H1 (cell line): ENCODE results near the gene RAB39A. TPM values are rescaled to one million over a fixed set of nuclear protein-coding genes. Genes with fewer than 3 reads are reported as not detected.

Source experiments
- CTCF ChIA-PET: fragments of 300-600 bp; sonication (Branson Sonifier 250); formaldehyde crosslinking; loops from one replicate; lab custom pipeline; 2021; ENCODE audit not compliant: partially characterized antibody; lab: Charles Lee
- POLR2A ChIA-PET: fragments of 300-600 bp; sonication (Branson Sonifier 250); formaldehyde crosslinking; loops from one replicate; lab custom pipeline; 2021; ENCODE audit warnings: inconsistent platforms; ENCODE audit not compliant: partially characterized antibody; lab: Charles Lee
- DNase-seq, 2 experiments: peaks; one replicate each; pipeline versions ENCODE4 v3.0.0 to v3.0.0-alpha.2; 2010 to 2022; ENCODE audit warnings: low spot score in 2 of 2, low read depth in 1 of 2, mixed read lengths in 1 of 2
- FAIRE-seq: peaks from 2 replicates; lab custom pipeline; 2011; peaks lifted over from hg19 to GRCh38; lab: Jason Lieb, UNC
- H2AFZ ChIP-seq: 2 replicates; pipeline ENCODE4 v1.8.1; 2012; ENCODE audit warnings: low read length, inconsistent platforms
- H2AK5ac ChIP-seq: 2 replicates; pipeline ENCODE4 v1.6.1; 2013; ENCODE audit warnings: low read depth, low read length
- H2BK120ac ChIP-seq: replicated peaks from 2 replicates; pipeline ENCODE3; 2013; ENCODE audit warnings: low read depth, low read length, inconsistent platforms
- H2BK12ac ChIP-seq: 2 replicates; pipeline ENCODE4 v1.6.1; 2013; ENCODE audit warnings: low read depth, low read length
- H2BK15ac ChIP-seq: 2 replicates; pipeline ENCODE4 v1.6.1; 2013; ENCODE audit warnings: low read length
- H2BK20ac ChIP-seq: 2 replicates; pipeline ENCODE4 v1.6.1; 2013; ENCODE audit warnings: low read length
- H2BK5ac ChIP-seq: 2 replicates; pipeline ENCODE4 v1.6.1; 2013; ENCODE audit warnings: low read depth, low read length
- H3K14ac ChIP-seq: 2 replicates; pipeline ENCODE4 v1.6.1; 2013; ENCODE audit warnings: inconsistent platforms; ENCODE audit not compliant: insufficient read length
- H3K18ac ChIP-seq: 2 replicates; pipeline ENCODE4 v1.6.1; 2013; ENCODE audit warnings: low read length; ENCODE audit errors: extremely low read depth
- H3K23ac ChIP-seq: 2 replicates; pipeline ENCODE4 v1.6.1; 2013; ENCODE audit warnings: inconsistent platforms; ENCODE audit not compliant: insufficient read length
- H3K23me2 ChIP-seq: 2 replicates; pipeline ENCODE4 v1.6.1; 2013; ENCODE audit warnings: low read depth, low read length
- H3K27ac ChIP-seq: 2 replicates; pipeline ENCODE4 v1.6.1; 2011; ENCODE audit warnings: low read depth, low read length, inconsistent platforms
- H3K27me3 ChIP-seq, 4 experiments: replicated peaks in 1 of 4; 1 replicate in 1 of 4; 2 replicates in 3 of 4; pipeline versions ENCODE4 v1.6.1 to v1.8.1; 2011 to 2013; ENCODE audit warnings: low read length in 3 of 4, mild to moderate bottlenecking in 3 of 4, inconsistent platforms in 2 of 4, mixed read lengths in 2 of 4, moderate library complexity in 1 of 4; ENCODE audit not compliant: control insufficient read depth in 3 of 4, insufficient read depth in 3 of 4; ENCODE audit errors: extremely low read depth in 1 of 4
- H3K36me3 ChIP-seq, 4 experiments: 2 replicates each; pipeline versions ENCODE4 v1.6.1 to v1.8.1; 2011 to 2013; ENCODE audit warnings: mild to moderate bottlenecking in 4 of 4, low read length in 3 of 4, moderate library complexity in 2 of 4, control low read depth in 1 of 4, inconsistent platforms in 1 of 4; ENCODE audit not compliant: insufficient read depth in 4 of 4, control insufficient read depth in 2 of 4
- H3K4ac ChIP-seq: replicated peaks from 2 replicates; pipeline ENCODE3; 2013; ENCODE audit warnings: low read length, low read depth, mixed read lengths, inconsistent platforms; ENCODE audit not compliant: insufficient read length
- H3K4me1 ChIP-seq, 4 experiments: replicated peaks in 1 of 4; 1 replicate in 1 of 4; 2 replicates in 3 of 4; pipeline versions ENCODE4 v1.6.1 to v1.8.1; 2011 to 2013; ENCODE audit warnings: low read length in 3 of 4, inconsistent platforms in 2 of 4, mixed read lengths in 1 of 4; ENCODE audit not compliant: insufficient read depth in 4 of 4, control insufficient read depth in 3 of 4
- H3K4me2 ChIP-seq, 2 experiments: 2 replicates each; pipeline versions ENCODE4 v1.6.1 to v1.8.1; 2011 to 2013; ENCODE audit warnings: low read depth in 2 of 2, low read length in 2 of 2, control low read depth in 1 of 2, inconsistent platforms in 1 of 2, mild to moderate bottlenecking in 1 of 2; ENCODE audit not compliant: insufficient read depth in 1 of 2
- H3K4me3 ChIP-seq, 4 experiments: fragments of 200-600, 300-600 bp in 1 of 4; sonication (generic), shearing (Covaris generic), sonication (Bioruptor Twin) in 1 of 4; 2 replicates each; pipeline versions ENCODE4 v1.5.1 to v1.8.1; 2011 to 2016; ENCODE audit warnings: low read length in 4 of 4, low read depth in 3 of 4, control low read depth in 2 of 4, inconsistent platforms in 2 of 4, mild to moderate bottlenecking in 2 of 4, mixed read lengths in 1 of 4, moderate library complexity in 1 of 4; ENCODE audit not compliant: insufficient read depth in 2 of 4; ENCODE audit errors: extremely low read depth in 1 of 4
- H3K56ac ChIP-seq: replicated peaks from 2 replicates; pipeline ENCODE3; 2013; ENCODE audit warnings: low read depth, mild to moderate bottlenecking, mixed read lengths, low read length, inconsistent platforms; ENCODE audit not compliant: insufficient read length
- H3K79me1 ChIP-seq: 2 replicates; pipeline ENCODE4 v1.6.1; 2013; ENCODE audit warnings: low read depth, low read length, control low read depth
- H3K79me2 ChIP-seq, 2 experiments: 2 replicates each; pipeline versions ENCODE4 v1.6.1 to v1.8.1; 2012 to 2013; ENCODE audit warnings: low read length in 2 of 2, mild to moderate bottlenecking in 2 of 2, inconsistent platforms in 1 of 2; ENCODE audit not compliant: insufficient read depth in 2 of 2, control insufficient read depth in 1 of 2
- H3K9ac ChIP-seq, 4 experiments: replicated peaks in 1 of 4; 1 replicate in 1 of 4; 2 replicates in 3 of 4; pipeline versions ENCODE4 v1.6.1 to v1.8.1; 2011 to 2013; ENCODE audit warnings: low read depth in 3 of 4, low read length in 3 of 4, control low read depth in 2 of 4, mild to moderate bottlenecking in 2 of 4, moderate library complexity in 2 of 4, inconsistent platforms in 1 of 4; ENCODE audit errors: extremely low read depth in 1 of 4
- H3K9me3 ChIP-seq, 2 experiments: 2 replicates each; pipeline versions ENCODE4 v1.6.1 to v1.8.1; 2012 to 2013; ENCODE audit warnings: mild to moderate bottlenecking in 2 of 2, moderate library complexity in 2 of 2, control low read depth in 1 of 2, inconsistent platforms in 1 of 2, low read depth in 1 of 2, low read length in 1 of 2, mixed read lengths in 1 of 2; ENCODE audit not compliant: insufficient read depth in 2 of 2
- H4K20me1 ChIP-seq, 2 experiments: replicated peaks in 1 of 2; 2 replicates each; pipeline versions ENCODE3 to v1.8.1; 2011 to 2013; ENCODE audit warnings: inconsistent platforms in 2 of 2, low read length in 2 of 2, mild to moderate bottlenecking in 1 of 2; ENCODE audit not compliant: insufficient read depth in 2 of 2, control insufficient read depth in 1 of 2
- H4K5ac ChIP-seq: 2 replicates; pipeline ENCODE4 v1.6.1; 2013; ENCODE audit warnings: low read length, low read depth, mixed read lengths, inconsistent platforms; ENCODE audit not compliant: insufficient read length
- H4K8ac ChIP-seq: 2 replicates; pipeline ENCODE4 v1.8.0; 2013; ENCODE audit warnings: mild to moderate bottlenecking, moderate library complexity, low read length, inconsistent platforms; ENCODE audit not compliant: insufficient read depth; ENCODE audit errors: extremely low read depth
- H4K91ac ChIP-seq: replicated peaks from 2 replicates; pipeline ENCODE3; 2013; ENCODE audit warnings: low read length, mixed read lengths, inconsistent platforms; ENCODE audit not compliant: insufficient read length
- BCL11A ChIP-seq, 2 experiments: IDR thresholded peaks; one replicate each; pipeline ENCODE4 v1.6.1; 2011; ENCODE audit warnings: low read depth in 2 of 2, low read length in 2 of 2, mild to moderate bottlenecking in 2 of 2
- FOSL1 ChIP-seq: IDR thresholded peaks from 2 replicates; pipeline ENCODE4 v1.6.1; 2011; ENCODE audit warnings: mild to moderate bottlenecking, low read depth, low read length, moderate library complexity; ENCODE audit not compliant: insufficient read depth
- GABPA ChIP-seq: IDR thresholded peaks from 2 replicates; pipeline ENCODE4 v1.6.1; 2011; ENCODE audit warnings: mild to moderate bottlenecking, low read length, moderate library complexity, borderline replicate concordance; ENCODE audit not compliant: insufficient read depth
- JUN ChIP-seq: IDR thresholded peaks from 2 replicates; pipeline ENCODE4 v1.6.1; 2011; ENCODE audit warnings: low read depth, mild to moderate bottlenecking, improper control_type of control experiment, low read length
- PHF8 ChIP-seq: fragments of 200-600 bp; sonication (generic); conservative IDR thresholded peaks from 2 replicates; pipeline ENCODE4 v1.7.1; 2012; ENCODE audit warnings: low read depth, mild to moderate bottlenecking, inconsistent platforms, low read length, moderate library complexity
- RFX5 ChIP-seq: IDR thresholded peaks from 2 replicates; pipeline ENCODE4 v1.6.1; 2011; ENCODE audit warnings: low read depth, low read length, improper control_type of control experiment, borderline replicate concordance
- SP2 ChIP-seq: IDR thresholded peaks from 2 replicates; pipeline ENCODE4 v1.6.1; 2012; ENCODE audit warnings: mild to moderate bottlenecking, low read length, inconsistent platforms
- TBP ChIP-seq: IDR thresholded peaks from 2 replicates; pipeline ENCODE4 v1.6.1; 2011; ENCODE audit warnings: low read depth, low read length, improper control_type of control experiment
- WGBS, 2 experiments: shearing (Covaris generic) in 1 of 2; methylation state at CpG; one replicate each; pipeline versions ENCODE4 v1.1.6 to v1.1.7; 2013 to 2015; ENCODE audit warnings: low lambda C conversion rate in 2 of 2, mixed read lengths in 2 of 2, inconsistent platforms in 1 of 2, low coverage in 1 of 2, missing lambda C conversion rate in 1 of 2; ENCODE audit not compliant: insufficient replicate concordance in 2 of 2, insufficient coverage in 1 of 2, insufficient read length in 1 of 2; ENCODE audit errors: extremely low coverage in 1 of 2, missing lambda C conversion rate in 1 of 2; 5-methylcytosine and 5-hydroxymethylcytosine counted together
- polyA plus RNA-seq, 7 experiments: library from polyadenylated mRNA; depleted of rRNA in 3 of 7; stranded (reverse) in 5 of 7; unstranded in 2 of 7; fragments of >200 nt in 5 of 7; fragments of 200-250 nt in 2 of 7; gene quantifications; 1 replicate in 5 of 7; 2 replicates in 1 of 7; 4 replicates in 1 of 7; pipeline versions ENCODE4 v1.2.1 to v1.2.3, GENCODE V29; 2011 to 2013; ENCODE audit warnings: missing spikeins in 2 of 7, mixed read lengths in 2 of 7
- total RNA-seq: library from RNA; stranded (reverse); fragmentation: NEBNext Ultra II Directional; extraction: Animal tissue kit (Norgen Biotek cat#: 25700); gene quantifications from 2 replicates; pipeline ENCODE4 v1.2.1, GENCODE V29; 2021
- TF ChIP-seq, protein P1 (sequence below): IDR thresholded peaks from 2 replicates; pipeline ENCODE4 v1.6.1; 2011; ENCODE audit warnings: low read length, improper control_type of control experiment
- TF ChIP-seq, protein P2 (sequence below): IDR thresholded peaks from 2 replicates; pipeline ENCODE4 v1.6.1; 2011; ENCODE audit warnings: low read depth, mild to moderate bottlenecking, low read length; ENCODE audit not compliant: insufficient read depth

The RAB39A gene
- total and polyA plus RNA-seq, 2 of the 8 experiments (the other 6 are each of a cell fraction or from before 2014, with no cell fraction given) = 7.1 to 19.1 TPM

DNA sequence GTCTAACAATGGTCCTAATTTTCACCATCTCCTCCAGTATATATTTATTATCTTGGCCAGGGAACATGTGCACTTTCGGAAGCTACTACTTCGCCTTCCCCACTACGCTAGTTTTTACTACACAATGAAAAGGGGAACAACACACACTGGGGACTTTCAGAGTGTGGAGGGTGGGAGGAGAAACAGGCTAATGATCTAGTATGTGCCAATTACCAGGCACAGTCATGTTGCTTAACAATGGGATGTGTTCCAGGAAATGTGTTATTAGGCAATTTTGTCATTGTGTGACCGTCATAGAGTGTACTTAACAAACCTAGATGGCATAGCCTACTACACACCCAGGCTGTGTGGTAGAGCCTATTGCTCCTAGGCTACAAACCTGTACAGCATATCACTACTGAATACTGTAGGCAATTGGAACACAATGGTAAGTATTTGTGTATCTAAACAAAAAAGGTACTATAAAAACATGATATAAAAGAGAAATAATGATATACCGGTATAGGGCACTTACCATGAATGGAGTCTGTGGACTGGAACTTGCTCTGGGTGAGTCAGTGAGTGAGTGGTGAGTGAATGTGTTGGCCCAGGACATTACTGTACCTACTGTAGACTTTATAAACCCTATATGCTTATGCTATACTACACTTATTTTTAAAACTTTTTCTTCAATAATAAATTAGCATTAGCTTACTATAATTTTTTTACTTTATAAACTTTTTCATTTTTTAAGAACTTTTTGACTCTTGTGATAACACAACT lies 60.3 kb downstream of the RAB39A start:
- no peak overlapping the region for H3K27ac ChIP-seq
- no peak overlapping the region for H4K5ac ChIP-seq
- H2AFZ ChIP-seq = 0 out of 2 replicates have a peak overlapping the region, but pooled peaks have one; percentile 53
- H3K79me1 ChIP-seq = no peaks in the 10 kb centered on the region
- no peak overlapping the region for H2BK12ac ChIP-seq
- H3K23me2 ChIP-seq = 0 out of 2 replicates have a peak, but pooled peaks cover 2% of the 10 kb centered on the region
- no peaks in the 10 kb centered on the region for H3K36me3 ChIP-seq
- no peak overlapping the region for H3K14ac ChIP-seq
- H3K4ac ChIP-seq = no peak overlapping the region
- no peaks in the 10 kb centered on the region for H3K27me3 ChIP-seq
- H3K56ac ChIP-seq = no peak overlapping the region
- FAIRE-seq (no peak), DNase-seq (no peak)
- ChIA-PET CTCF (interaction anchor here (0.6 to 1.2 kb wide), 2 partner anchors 10 to 58 kb away, joined by 3 read pairs; no protein-coding TSS in a partner anchor), POLR2A (interaction anchor here (0.9 kb wide), 1 partner anchor 20 kb away, joined by 3 read pairs; the partner anchor contains the start of gene CUL5)
- H3K23ac ChIP-seq = no peak overlapping the region
- no peak overlapping the region for H3K4me3 ChIP-seq
- H2BK5ac ChIP-seq = no peak overlapping the region
- H4K20me1 ChIP-seq = no peaks in the 10 kb centered on the region
- H4K91ac ChIP-seq = no peak overlapping the region
- H2BK120ac ChIP-seq = no peak overlapping the region
- H3K4me1 ChIP-seq = peaks cover 2 to 9% (median 7%) of the 10 kb centered on the region in 4 experiments; a peak in 5 of 7 replicates
- H3K18ac ChIP-seq = no peak overlapping the region
- WGBS, 2 experiments = 96% methylated on average over 5 of the region's 5 CpGs; no CpG with 5 or more reads in 1 of the 2 experiments
- H2BK20ac ChIP-seq = no peak overlapping the region
- H2BK15ac ChIP-seq = no peak overlapping the region
- no peaks in the 10 kb centered on the region for H3K9me3 ChIP-seq
- no peak overlapping the region for H2AK5ac ChIP-seq
- no peaks in the 10 kb centered on the region for H3K79me2 ChIP-seq
- no peak overlapping the region for H4K8ac ChIP-seq
- H3K4me2 ChIP-seq = no peak overlapping the region
- no peak overlapping the region for H3K9ac ChIP-seq
- TF ChIP-seq SP2 (no peak), GABPA (no peak), FOSL1 (no peak), JUN (no peak), PHF8 (no peak), BCL11A (IDR thresholded peaks at IDR 0.05; ENCODE audit: low read depth in 2 of 2, low read length in 2 of 2) (no peak), TBP (no peak), RFX5 (no peak)
- TF ChIP-seq, protein P1, sequence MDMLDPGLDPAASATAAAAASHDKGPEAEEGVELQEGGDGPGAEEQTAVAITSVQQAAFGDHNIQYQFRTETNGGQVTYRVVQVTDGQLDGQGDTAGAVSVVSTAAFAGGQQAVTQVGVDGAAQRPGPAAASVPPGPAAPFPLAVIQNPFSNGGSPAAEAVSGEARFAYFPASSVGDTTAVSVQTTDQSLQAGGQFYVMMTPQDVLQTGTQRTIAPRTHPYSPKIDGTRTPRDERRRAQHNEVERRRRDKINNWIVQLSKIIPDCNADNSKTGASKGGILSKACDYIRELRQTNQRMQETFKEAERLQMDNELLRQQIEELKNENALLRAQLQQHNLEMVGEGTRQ = no peak
- TF ChIP-seq, protein P2, sequence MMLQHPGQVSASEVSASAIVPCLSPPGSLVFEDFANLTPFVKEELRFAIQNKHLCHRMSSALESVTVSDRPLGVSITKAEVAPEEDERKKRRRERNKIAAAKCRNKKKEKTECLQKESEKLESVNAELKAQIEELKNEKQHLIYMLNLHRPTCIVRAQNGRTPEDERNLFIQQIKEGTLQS = no peak
